ENCODE data around the gene RNF8.

The RNF8 gene

GRCh38 chr6:37359039-37359438 is 5.3 kb downstream of the RNF8 start:
- no peak for DNase-seq (ENCODE audit: low spot score)

- no peak for DNase-seq (ENCODE audit: low spot score)
These were observed 8.5 kb downstream of the RNF8 start for GRCh38 chr6:37362101-37362828.

GRCh38 chr6:37365791-37366190 is 12.0 kb downstream of the RNF8 start:
- no peak for DNase-seq (ENCODE audit: low spot score)

GRCh38 chr6:37366910-37367309 is 13.1 kb downstream of the RNF8 start:
- no peak for DNase-seq (ENCODE audit: low spot score)

- no peak for DNase-seq (ENCODE audit: low spot score)
These were observed 15.2 kb downstream of the RNF8 start for GRCh38 chr6:37368961-37369320.

GRCh38 chr6:37369321-37370201 is 15.8 kb downstream of the RNF8 start:
- DNase-seq (ENCODE audit: low spot score): peak; percentile 36

- no peak for DNase-seq (ENCODE audit: low spot score)
These were observed 17.6 kb downstream of the RNF8 start for GRCh38 chr6:37371154-37372083.

GRCh38 chr6:37372116-37372515 is 18.3 kb downstream of the RNF8 start:
- DNase-seq (ENCODE audit: low spot score): no peak

- DNase-seq (ENCODE audit: low spot score): no peak
These were observed 20.2 kb downstream of the RNF8 start for GRCh38 chr6:37373822-37374471.

- no peak for DNase-seq (ENCODE audit: low spot score)
These were observed 21.6 kb downstream of the RNF8 start for GRCh38 chr6:37375376-37375775.

GRCh38 chr6:37376078-37376743 is 22.4 kb downstream of the RNF8 start:
- no peak for DNase-seq (ENCODE audit: low spot score)

- no peak for DNase-seq (ENCODE audit: low spot score)
These were observed 27.8 kb downstream of the RNF8 start for GRCh38 chr6:37381579-37381978.

GRCh38 chr6:37382994-37383765 is 29.4 kb downstream of the RNF8 start:
- DNase-seq (ENCODE audit: low spot score): no peak

- no peak for DNase-seq (ENCODE audit: low spot score)
These were observed 34.8 kb downstream of the RNF8 start for GRCh38 chr6:37388578-37388977.

- DNase-seq (ENCODE audit: low spot score): no peak
These were observed 36.1 kb downstream of the RNF8 start for GRCh38 chr6:37389857-37390256.

GRCh38 chr6:37391120-37391519 is 37.3 kb downstream of the RNF8 start:
- DNase-seq (ENCODE audit: low spot score): no peak

GRCh38 chr6:37392821-37393220 is 39.0 kb downstream of the RNF8 start:
- DNase-seq (ENCODE audit: low spot score): no peak

GRCh38 chr6:37393381-37393929 is 39.7 kb downstream of the RNF8 start:
- no peak for DNase-seq (ENCODE audit: low spot score)

GRCh38 chr6:37396571-37397180 is 42.9 kb downstream of the RNF8 start:
- DNase-seq (ENCODE audit: low spot score): no peak

- no peak for DNase-seq (ENCODE audit: low spot score)
These were observed 45.3 kb downstream of the RNF8 start for GRCh38 chr6:37399131-37399530.

Measured in putamen (tissue), 1 donor.